Stomach (tissue), 9 donors: Measurements from ENCODE around the gene EIF1. TPM values are rescaled to one million over a fixed set of nuclear protein-coding genes. Genes with fewer than 3 reads are reported as not detected.
"Not testable (repeated sequence)": the region's sequence is repeated elsewhere in the genome, so short reads cannot be mapped to it uniquely, and the experiment has no call there.

Source experiments
- DNase-seq, 2 donors: peaks; one replicate each; pipeline versions ENCODE4 v3.0.0 to v3.0.0-alpha.2; 2013 to 2019
- H3K27ac ChIP-seq, 5 donors: fragments of 200-600 bp in 4 of 5; sonication (generic) in 4 of 5; one replicate each; pipeline ENCODE4 v1.5.1; 2013 to 2019; ENCODE audit warnings: mild to moderate bottlenecking in 1 of 5, moderate library complexity in 1 of 5
- H3K27me3 ChIP-seq, 3 donors: fragments of 200-600 bp; sonication (generic); one replicate each; pipeline ENCODE4 v1.5.1; 2017 to 2019; ENCODE audit warnings: mixed run types in 1 of 3
- H3K36me3 ChIP-seq, 4 donors: fragments of 200-600 bp; sonication (generic); 1 replicate in 3 of 4; 2 replicates in 1 of 4; pipeline ENCODE4 v1.5.1; 2016 to 2019
- H3K4me1 ChIP-seq, 4 donors: fragments of 200-600 bp; sonication (generic); one replicate each; pipeline ENCODE4 v1.5.1; 2016 to 2019
- H3K4me3 ChIP-seq, 4 donors: fragments of 200-600 bp; sonication (generic) in 3 of 4; one replicate each; pipeline ENCODE4 v1.5.1; 2016 to 2019; ENCODE audit warnings: mild to moderate bottlenecking in 1 of 4
- H3K9me3 ChIP-seq, 4 donors: fragments of 200-600 bp; sonication (generic); one replicate each; pipeline ENCODE4 v1.5.1; 2016 to 2019
- EP300 ChIP-seq: sonication (generic); formaldehyde crosslinking; IDR thresholded peaks from one replicate; pipeline ENCODE4 v1.6.1; 2017; ENCODE audit warnings: antibody characterized with exemption
- POLR2A ChIP-seq, 4 donors: fragments of 450-650 bp; IDR thresholded peaks; one replicate each; pipeline ENCODE4 v1.6.1; 2016; ENCODE audit warnings: antibody characterized with exemption in 4 of 4, control low read depth in 2 of 4, mild to moderate bottlenecking in 1 of 4, moderate library complexity in 1 of 4
- POLR2AphosphoS5 ChIP-seq, 3 donors: sonication (generic); formaldehyde crosslinking; IDR thresholded peaks; one replicate each; pipeline ENCODE4 v1.6.1; 2016; ENCODE audit warnings: antibody characterized with exemption in 3 of 3
- WGBS, 5 donors: extraction: QIAGEN DNeasy Blood & Tissue Kit in 3 of 5; methylation state at CpG; one replicate each; pipeline versions ENCODE4 v1.1.5 to v1.1.7; 2013 to 2018; 5-methylcytosine and 5-hydroxymethylcytosine counted together
- intact Hi-C: fragments of 100-400 bp; cut with DNase I; formaldehyde crosslinking; loops from one replicate; pipeline ENCODE4 v1.15.1; 2023; ENCODE audit warnings: low total_unique reads
- polyA plus RNA-seq, 3 donors: library from polyadenylated mRNA; stranded (reverse); fragments of 200-250 nt; gene quantifications; one replicate each; pipeline ENCODE4 v1.2.3, GENCODE V29; 2013
- total RNA-seq, 5 donors: library from RNA; depleted of rRNA; stranded (reverse); fragments of >200 nt; gene quantifications; one replicate each; pipeline versions ENCODE4 v1.1.0 to v1.2.3, GENCODE V29; 2014 to 2016
- TF ChIP-seq, protein P1 (sequence below), 7 experiments: fragments of 450-650 bp in 4 of 7; fragments of 200-600 bp in 3 of 7; sonication (generic) in 3 of 7; IDR thresholded peaks; one replicate each; pipeline ENCODE4 v1.5.1; 2016 to 2019; ENCODE audit warnings: antibody characterized with exemption in 7 of 7, control low read depth in 2 of 7, mild to moderate bottlenecking in 1 of 7
- donor health status: healthy with polysubstance abuse.
- donor health status: Bipolar disorder and iron deficiency.
- donor health status: healthy.

The EIF1 gene
- total and polyA plus RNA-seq, 8 donors: 62.4 to 972 (median 240) TPM

DNA sequence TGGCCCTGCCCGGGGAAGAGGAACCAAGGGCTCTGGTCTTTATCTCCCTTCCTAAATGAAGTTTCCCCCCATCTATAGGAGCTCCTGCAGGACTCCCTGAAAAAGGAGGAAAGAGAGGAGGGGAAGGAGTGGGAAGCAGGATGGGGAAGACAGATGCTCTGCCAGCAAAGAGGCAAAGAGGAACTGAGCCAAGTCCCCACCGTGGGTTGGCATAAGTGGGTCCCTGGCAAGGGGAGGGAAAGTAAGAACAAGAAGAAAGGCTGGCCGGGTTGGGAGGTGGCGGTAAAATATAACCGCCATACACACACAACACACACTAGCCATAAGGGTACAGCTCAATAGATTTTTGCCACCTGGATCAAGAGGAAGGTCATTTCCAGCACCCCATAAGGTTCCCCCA, 6.1 kb upstream of the EIF1 start:
- no peak for TF ChIP-seq POLR2A (IDR thresholded peaks at IDR 0.05)
- TF ChIP-seq EP300: no peak
- TF ChIP-seq, protein P1, sequence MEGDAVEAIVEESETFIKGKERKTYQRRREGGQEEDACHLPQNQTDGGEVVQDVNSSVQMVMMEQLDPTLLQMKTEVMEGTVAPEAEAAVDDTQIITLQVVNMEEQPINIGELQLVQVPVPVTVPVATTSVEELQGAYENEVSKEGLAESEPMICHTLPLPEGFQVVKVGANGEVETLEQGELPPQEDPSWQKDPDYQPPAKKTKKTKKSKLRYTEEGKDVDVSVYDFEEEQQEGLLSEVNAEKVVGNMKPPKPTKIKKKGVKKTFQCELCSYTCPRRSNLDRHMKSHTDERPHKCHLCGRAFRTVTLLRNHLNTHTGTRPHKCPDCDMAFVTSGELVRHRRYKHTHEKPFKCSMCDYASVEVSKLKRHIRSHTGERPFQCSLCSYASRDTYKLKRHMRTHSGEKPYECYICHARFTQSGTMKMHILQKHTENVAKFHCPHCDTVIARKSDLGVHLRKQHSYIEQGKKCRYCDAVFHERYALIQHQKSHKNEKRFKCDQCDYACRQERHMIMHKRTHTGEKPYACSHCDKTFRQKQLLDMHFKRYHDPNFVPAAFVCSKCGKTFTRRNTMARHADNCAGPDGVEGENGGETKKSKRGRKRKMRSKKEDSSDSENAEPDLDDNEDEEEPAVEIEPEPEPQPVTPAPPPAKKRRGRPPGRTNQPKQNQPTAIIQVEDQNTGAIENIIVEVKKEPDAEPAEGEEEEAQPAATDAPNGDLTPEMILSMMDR (IDR thresholded peaks at IDR 0.05): no peak
- TF ChIP-seq POLR2AphosphoS5 (IDR thresholded peaks at IDR 0.05): no peak
- no peak for DNase-seq
- Histone ChIP-seq H3K27ac (no peak overlapping the region), H3K4me1 (peaks cover 0 to 29% (median 5%) of the 10 kb centered on the region in 4 donors), H3K4me3 (no peak overlapping the region), H3K36me3 (no peaks in the 10 kb centered on the region), H3K9me3 (no peaks in the 10 kb centered on the region), H3K27me3 (no peaks in the 10 kb centered on the region)
- WGBS, 5 donors: 71 to 86% (median 77%) methylated on average over 5 of the region's 5 CpGs
- intact Hi-C loops: no loop called here

DNA sequence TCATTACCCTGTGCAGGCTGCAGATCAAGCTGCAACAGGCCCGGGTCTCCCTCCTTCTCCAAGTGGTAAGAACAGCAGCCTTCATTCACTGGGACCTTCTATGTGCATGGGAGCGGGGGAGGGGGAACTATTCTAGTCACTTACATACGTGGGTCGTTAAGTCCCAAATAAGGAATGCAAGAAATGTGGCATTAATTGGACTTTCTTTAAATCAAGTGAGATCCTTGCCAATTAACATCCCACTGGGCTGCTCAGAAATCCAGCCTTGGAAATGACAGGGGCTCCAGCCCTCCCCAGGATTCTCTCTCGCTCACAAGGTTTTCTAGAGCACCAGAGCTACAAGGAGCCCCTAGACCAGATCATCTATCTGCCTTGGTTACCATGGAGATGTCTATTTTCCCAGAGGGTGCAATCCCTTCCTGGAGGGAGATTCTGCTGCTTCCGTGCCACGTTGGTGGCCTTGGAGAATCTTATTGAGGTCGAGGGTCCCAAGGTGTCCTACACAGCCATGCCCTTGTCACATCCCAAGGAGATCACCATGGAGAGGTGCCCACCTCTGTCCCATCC, 5.2 kb upstream of the EIF1 start:
- peak in 1 of 2 donors; percentile 21 for DNase-seq
- Histone ChIP-seq H3K9me3 (no peaks in the 10 kb centered on the region), H3K36me3 (no peaks in the 10 kb centered on the region), H3K27me3 (no peaks in the 10 kb centered on the region), H3K4me1 (peaks cover 0 to 25% (median 10%) of the 10 kb centered on the region in 4 donors), H3K27ac (no peak overlapping the region), H3K4me3 (no peak overlapping the region)
- TF ChIP-seq EP300 (no peak), POLR2A (IDR thresholded peaks at IDR 0.05) (no peak), POLR2AphosphoS5 (IDR thresholded peaks at IDR 0.05) (no peak)
- TF ChIP-seq, protein P1 (IDR thresholded peaks at IDR 0.05): no peak
- intact Hi-C loops: no loop called here
- 65 to 74% (median 72%) methylated on average over 8 of the region's 8 CpGs for WGBS, 5 donors

DNA sequence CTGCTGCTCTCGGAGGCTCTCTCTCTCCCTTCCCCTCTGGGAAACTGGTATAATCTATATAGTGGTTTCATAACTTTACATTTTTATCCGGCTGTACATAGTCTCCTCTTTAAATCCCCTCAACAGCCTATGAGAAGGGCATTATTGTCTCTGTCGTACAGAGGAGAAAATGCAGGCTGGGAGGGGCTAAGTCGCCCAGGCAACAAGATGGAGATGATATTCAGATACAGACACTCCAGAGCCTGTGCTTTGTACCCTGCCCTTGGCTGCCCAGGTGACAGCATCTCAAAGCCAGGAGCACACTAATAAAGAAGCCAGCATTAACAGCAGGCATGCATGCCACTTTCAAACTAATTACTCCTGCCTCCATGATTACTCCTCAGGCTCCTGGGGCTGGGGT, 4.7 kb upstream of the EIF1 start:
- Histone ChIP-seq H3K27me3 (no peaks in the 10 kb centered on the region), H3K4me1 (peaks cover 0 to 20% (median 10%) of the 10 kb centered on the region in 4 donors), H3K9me3 (no peaks in the 10 kb centered on the region), H3K36me3 (no peaks in the 10 kb centered on the region), H3K4me3 (no peak overlapping the region), H3K27ac (no peak overlapping the region)
- WGBS, 5 donors: 62 to 74% (median 70%) methylated on average over 4 of the region's 4 CpGs
- intact Hi-C loops: no loop called here
- TF ChIP-seq, protein P1 (IDR thresholded peaks at IDR 0.05): no peak
- no peak for TF ChIP-seq POLR2A (IDR thresholded peaks at IDR 0.05)
- no peak for TF ChIP-seq POLR2AphosphoS5 (IDR thresholded peaks at IDR 0.05)
- no peak for TF ChIP-seq EP300
- peak in 1 of 2 donors; percentile 13 for DNase-seq

DNA sequence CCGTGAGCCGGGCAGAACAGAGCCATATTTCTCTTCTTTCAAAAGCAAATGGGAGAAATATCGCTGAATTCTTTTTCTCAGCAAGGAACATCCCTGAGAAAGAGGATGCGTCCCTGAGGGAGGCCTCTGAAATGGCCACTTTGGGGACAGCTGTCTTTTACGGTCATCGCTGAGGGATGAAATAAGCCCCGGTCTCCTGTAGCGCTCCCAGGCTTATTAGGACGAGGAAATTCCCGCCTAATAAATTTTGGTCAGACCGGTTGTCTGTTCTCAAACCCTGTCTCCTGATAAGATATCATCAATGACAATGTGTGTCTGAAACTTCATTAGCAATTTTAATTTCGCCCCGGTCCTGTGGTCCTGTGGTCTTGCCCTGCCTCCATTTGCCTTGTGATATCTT, 2.9 kb upstream of the EIF1 start:
- intact Hi-C loops, DNase-seq, H3K27me3 ChIP-seq, H3K27ac ChIP-seq, H3K9me3 ChIP-seq, H3K4me3 ChIP-seq: not testable (repeated sequence)
- H3K36me3 ChIP-seq: peaks cover 13 to 14% (median 14%) of the 10 kb centered on the region in 4 donors
- 91 to 96% (median 93%) methylated on average over 13 of the region's 13 CpGs for WGBS, 5 donors
- H3K4me1 ChIP-seq: peaks cover 11 to 22% (median 19%) of the 10 kb centered on the region in 4 donors

DNA sequence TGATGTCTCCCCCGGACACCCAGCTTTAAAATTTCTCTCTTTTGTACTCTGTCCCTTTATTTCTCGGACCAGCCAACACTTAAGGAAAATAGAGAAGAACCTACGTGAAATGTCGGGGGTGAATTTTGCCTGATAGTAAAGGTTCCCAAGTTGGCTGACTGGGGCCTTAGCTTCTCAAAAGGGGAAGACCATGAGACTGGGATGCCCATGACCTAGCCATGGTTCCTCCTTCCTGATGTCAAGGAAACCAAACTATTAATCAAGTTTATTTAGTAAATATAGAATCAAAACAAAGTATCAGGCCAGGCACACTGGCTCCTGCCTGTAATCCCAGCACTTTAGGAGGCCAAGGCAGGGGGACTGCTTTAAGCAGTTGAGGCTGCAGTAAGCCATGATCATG, 2.4 kb upstream of the EIF1 start:
- WGBS, 5 donors: 86 to 95% (median 91%) methylated on average over 4 of the region's 4 CpGs
- DNase-seq: no peak
- H3K27me3 ChIP-seq: no peaks in the 10 kb centered on the region
- H3K4me1 ChIP-seq: peaks cover 16 to 27% (median 24%) of the 10 kb centered on the region in 4 donors
- intact Hi-C loops: no loop called here
- H3K27ac ChIP-seq: no peak overlapping the region
- TF ChIP-seq POLR2A (IDR thresholded peaks at IDR 0.05) (no peak), EP300 (no peak), POLR2AphosphoS5 (IDR thresholded peaks at IDR 0.05) (no peak)
- TF ChIP-seq, protein P1 (IDR thresholded peaks at IDR 0.05): no peak
- peaks cover 19 to 20% (median 19%) of the 10 kb centered on the region in 4 donors for H3K36me3 ChIP-seq
- H3K4me3 ChIP-seq: no peak overlapping the region
- H3K9me3 ChIP-seq: no peaks in the 10 kb centered on the region
